ENCODE measurements around the gene ZNF8. TPM values are rescaled to one million over a fixed set of nuclear protein-coding genes. Genes with fewer than 3 reads are reported as not detected.
A peak's percentile ranks its signal among the peaks of the same experiment; 100 is the strongest.

The ZNF8 gene
- total and polyA plus RNA-seq, 7 donors: 0.60 to 8.6 (median 4.9) TPM

GRCh38 chr19:58317476-58318072 lies 38.8 kb downstream of the ZNF8 start:
- H3K27me3 ChIP-seq: no peaks in the 10 kb centered on the region
- WGBS, 2 donors: 73 to 85% methylated on average over 7 of the region's 7 CpGs
- intact Hi-C loops (cut with DNase I): no loop called here
- DNase-seq: no peak
- TF ChIP-seq CTCF (IDR thresholded peaks at IDR 0.05): no peak
- TF ChIP-seq POLR2AphosphoS5 (IDR thresholded peaks at IDR 0.05): no peak
- no peak for TF ChIP-seq EP300 (IDR thresholded peaks at IDR 0.05)
- TF ChIP-seq POLR2A (IDR thresholded peaks at IDR 0.05): no peak
- H3K4me3 ChIP-seq: no peak overlapping the region
- peaks cover 10 to 56% (median 21%) of the 10 kb centered on the region in 4 donors for H3K36me3 ChIP-seq
- H3K27ac ChIP-seq: no peak overlapping the region
- H3K4me1 ChIP-seq: no peaks in the 10 kb centered on the region
- no peaks in the 10 kb centered on the region for H3K9me3 ChIP-seq

- no peaks in the 10 kb centered on the region for H3K9me3 ChIP-seq
- TF ChIP-seq EP300 (IDR thresholded peaks at IDR 0.05) (no peak), POLR2A (IDR thresholded peaks at IDR 0.05) (no peak), CTCF (IDR thresholded peaks at IDR 0.05) (no peak), POLR2AphosphoS5 (IDR thresholded peaks at IDR 0.05) (no peak)
- intact Hi-C loops (cut with DNase I): no loop called here
- no peaks in the 10 kb centered on the region for H3K4me1 ChIP-seq
- no peak overlapping the region for H3K4me3 ChIP-seq
- no peak overlapping the region for H3K27ac ChIP-seq
- H3K27me3 ChIP-seq: no peaks in the 10 kb centered on the region
- 87 to 89% methylated on average over 4 of the region's 4 CpGs for WGBS, 2 donors
- DNase-seq: no peak
- H3K36me3 ChIP-seq: peaks cover 2 to 56% (median 16%) of the 10 kb centered on the region in 4 donors
Observed at GRCh38 chr19:58318297-58318696, 39.5 kb downstream of the ZNF8 start.

- no peaks in the 10 kb centered on the region for H3K9me3 ChIP-seq
- H3K4me1 ChIP-seq: no peaks in the 10 kb centered on the region
- no peak for DNase-seq
- intact Hi-C loops (cut with DNase I): no loop called here
- peaks cover 0 to 47% (median 11%) of the 10 kb centered on the region in 4 donors for H3K36me3 ChIP-seq
- 97% methylated on average over 10 of the region's 10 CpGs for WGBS, 2 donors
- H3K27ac ChIP-seq: no peak overlapping the region
- H3K27me3 ChIP-seq: no peaks in the 10 kb centered on the region
- no peak overlapping the region for H3K4me3 ChIP-seq
- no peak for TF ChIP-seq CTCF (IDR thresholded peaks at IDR 0.05)
- TF ChIP-seq EP300 (IDR thresholded peaks at IDR 0.05): no peak
- no peak for TF ChIP-seq POLR2AphosphoS5 (IDR thresholded peaks at IDR 0.05)
- no peak for TF ChIP-seq POLR2A (IDR thresholded peaks at IDR 0.05)
Observed at GRCh38 chr19:58319241-58319640, 40.5 kb downstream of the ZNF8 start.

GRCh38 chr19:58325311-58326022 lies 46.7 kb downstream of the ZNF8 start:
- WGBS, 2 donors: 63 to 82% methylated on average over 6 of the region's 6 CpGs
- no peak overlapping the region for H3K27ac ChIP-seq
- intact Hi-C loops (cut with DNase I): loop anchor here (2.0 to 5.0 kb wide), 2 partner anchors 47 to 143 kb away; partner anchors contain the start of genes ZNF274 and ZNF8
- H3K4me3 ChIP-seq: peak overlapping the region in 2 of 4 donors; percentile 56 to 72
- H3K36me3 ChIP-seq: peaks cover 0 to 17% (median 0%) of the 10 kb centered on the region in 4 donors
- peaks cover 0 to 29% (median 24%) of the 10 kb centered on the region in 4 donors for H3K4me1 ChIP-seq
- H3K27me3 ChIP-seq: no peaks in the 10 kb centered on the region
- DNase-seq: no peak
- TF ChIP-seq POLR2A (IDR thresholded peaks at IDR 0.05) (no peak), POLR2AphosphoS5 (IDR thresholded peaks at IDR 0.05) (no peak), CTCF (IDR thresholded peaks at IDR 0.05) (no peak), EP300 (IDR thresholded peaks at IDR 0.05) (no peak)
- no peaks in the 10 kb centered on the region for H3K9me3 ChIP-seq

Data from sigmoid colon (tissue), 7 donors.